HepG2 (cell line): ENCODE measurements around the gene NFE2L3. TPM values are rescaled to one million over a fixed set of nuclear protein-coding genes. Genes with fewer than 3 reads are reported as not detected.
A peak's percentile ranks its signal among the peaks of the same experiment; 100 is the strongest.

Source experiments
- ATAC-seq: fragments of 200-7000 bp; cut with Tn5 transposase; 3 replicates; pipeline ENCODE4 v1.9.1; 2020; ENCODE audit warnings: mild to moderate bottlenecking, moderate library complexity
- BruUV-seq: library from RNA; stranded (reverse); fragments of 400-500 nt; replicated peaks from 2 replicates; lab custom pipeline; 2021; lab: Mats Ljungman, UMichigan
- CTCF ChIA-PET: fragments of 300-600 bp; formaldehyde crosslinking; extraction: SDS; loops from one replicate; lab custom pipeline; 2021; ENCODE audit warnings: low total read pairs, inconsistent platforms, low intra/inter-chr PET ratio; lab: Yijun Ruan, JAX
- POLR2A ChIA-PET: fragments of 350-600 bp; sonication (Branson Sonifier 250); formaldehyde crosslinking; loops from one replicate; lab custom pipeline; 2020; ENCODE audit warnings: antibody characterized with exemption, inconsistent platforms; lab: Yijun Ruan, JAX
- DNase-seq: peaks from one replicate; pipeline ENCODE4 v3.0.0-alpha.2; 2015; ENCODE audit warnings: low spot score
- FAIRE-seq: peaks from 3 replicates; lab custom pipeline; 2011; peaks lifted over from hg19 to GRCh38; lab: Jason Lieb, UNC
- H2AFZ ChIP-seq: one replicate; pipeline ENCODE4 v1.6.1; 2011; ENCODE audit warnings: low read length, inconsistent platforms
- H3K27ac ChIP-seq: fragments of 300-600 bp; 3 replicates; pipeline ENCODE4 v1.8.0; 2011; ENCODE audit warnings: mixed run types, mild to moderate bottlenecking, mixed read lengths, low read length, inconsistent platforms; ENCODE audit not compliant: insufficient read depth; ENCODE audit errors: extremely low read length
- H3K27me3 ChIP-seq, 2 experiments: fragments of 200-600 bp in 1 of 2; 2 replicates in 1 of 2; 3 replicates in 1 of 2; pipeline versions ENCODE4 v1.6.0 to v1.8.0; 2011; ENCODE audit warnings: low read length in 2 of 2, mild to moderate bottlenecking in 2 of 2, moderate library complexity in 2 of 2, inconsistent platforms in 1 of 2; ENCODE audit not compliant: insufficient read depth in 2 of 2, control insufficient read depth in 1 of 2
- H3K36me3 ChIP-seq, 2 experiments: fragments of 200-600 bp in 1 of 2; replicated peaks in 1 of 2; 2 replicates in 1 of 2; 3 replicates in 1 of 2; pipeline versions ENCODE4 v1.5.1 to v1.8.0; 2011; ENCODE audit warnings: low read length in 2 of 2, inconsistent platforms in 1 of 2; ENCODE audit not compliant: insufficient read depth in 2 of 2, control insufficient read depth in 1 of 2
- H3K4me1 ChIP-seq: 2 replicates; pipeline ENCODE4 v1.5.1; 2012; ENCODE audit warnings: low read length, inconsistent platforms; ENCODE audit not compliant: insufficient read depth
- H3K4me2 ChIP-seq: 2 replicates; pipeline ENCODE4 v1.6.0; 2011; ENCODE audit warnings: low read depth, low read length, inconsistent platforms
- H3K4me3 ChIP-seq, 3 experiments: fragments of 200-600 bp in 1 of 3; sonication (generic), shearing (Covaris generic) in 1 of 3; replicated peaks in 1 of 3; 2 replicates each; pipeline ENCODE4 v1.5.1; 2011 to 2016; ENCODE audit warnings: low read length in 3 of 3, inconsistent platforms in 2 of 3, low read depth in 2 of 3, mild to moderate bottlenecking in 2 of 3, control low read depth in 1 of 3, mixed read lengths in 1 of 3; ENCODE audit not compliant: insufficient read depth in 1 of 3
- H3K79me2 ChIP-seq: one replicate; pipeline ENCODE4 v1.6.1; 2011; ENCODE audit warnings: low read length, inconsistent platforms; ENCODE audit not compliant: insufficient read depth
- H3K9ac ChIP-seq: 2 replicates; pipeline ENCODE4 v1.6.0; 2011; ENCODE audit warnings: mild to moderate bottlenecking, low read depth, low read length, inconsistent platforms; ENCODE audit not compliant: insufficient read depth
- H3K9me3 ChIP-seq: 2 replicates; pipeline ENCODE4 v1.5.1; 2012; ENCODE audit warnings: mild to moderate bottlenecking, low read length
- H4K20me1 ChIP-seq: 2 replicates; pipeline ENCODE4 v1.6.0; 2011; ENCODE audit warnings: inconsistent platforms, mild to moderate bottlenecking, low read length, moderate library complexity; ENCODE audit not compliant: insufficient read depth
- HOXA3 ChIP-seq: sonication (generic); formaldehyde crosslinking; IDR thresholded peaks from 2 replicates; pipeline ENCODE4 v1.5.0; 2020; ENCODE audit warnings: missing genetic modification reagents
- PHB2 ChIP-seq: fragments of 450-650 bp; IDR thresholded peaks from 2 replicates; pipeline ENCODE4 v1.6.1; 2018; ENCODE audit not compliant: partially characterized antibody
- POGZ ChIP-seq: sonication (generic); formaldehyde crosslinking; IDR thresholded peaks from 2 replicates; pipeline ENCODE4 v1.4.0; 2020; ENCODE audit warnings: mild to moderate bottlenecking, missing genetic modification reagents
- RELA ChIP-seq: sonication (generic); formaldehyde crosslinking; IDR thresholded peaks from 2 replicates; pipeline ENCODE4 v1.4.0; 2020; ENCODE audit warnings: missing genetic modification reagents
- SMARCC2 ChIP-seq: fragments of 450-650 bp; IDR thresholded peaks from 2 replicates; pipeline ENCODE4 v1.6.1; 2017; ENCODE audit warnings: antibody characterized with exemption, mild to moderate bottlenecking
- ZNF17 ChIP-seq: sonication (generic); formaldehyde crosslinking; IDR thresholded peaks from 2 replicates; pipeline ENCODE4 v1.5.0; 2020; ENCODE audit warnings: mild to moderate bottlenecking, missing genetic modification reagents
- ZNF382 ChIP-seq: sonication (generic); formaldehyde crosslinking; IDR thresholded peaks from 2 replicates; pipeline ENCODE4 v1.5.0; 2020; ENCODE audit warnings: missing genetic modification reagents, mild to moderate bottlenecking, borderline replicate concordance
- ZNF569 ChIP-seq: sonication (generic); formaldehyde crosslinking; IDR thresholded peaks from 2 replicates; pipeline ENCODE4 v1.5.0; 2020; ENCODE audit warnings: mild to moderate bottlenecking, missing genetic modification reagents, moderate library complexity, borderline replicate concordance
- ZNF747 ChIP-seq: sonication (generic); formaldehyde crosslinking; IDR thresholded peaks from 2 replicates; pipeline ENCODE4 v1.8.1; 2023; ENCODE audit warnings: missing genetic modification reagents, mild to moderate bottlenecking, borderline replicate concordance
- WGBS: methylation state at CpG from one replicate; pipeline ENCODE4 v1.1.6; 2017; ENCODE audit warnings: low lambda C conversion rate; 5-methylcytosine and 5-hydroxymethylcytosine counted together
- in situ Hi-C: cut with HindIII; loops from 2 replicates; pipeline ENCODE4 v1.10.0; 2017; ENCODE audit warnings: low pct_unique_long_range_greater_than_20kb; ENCODE audit not compliant: extremely low pct_ligation_motif_present
- intact Hi-C: fragments of 100-400 bp; cut with micrococcal nuclease; formaldehyde crosslinking; loops from one replicate; pipeline ENCODE4 v1.10.0; 2022; ENCODE audit not compliant: unreplicated experiment
- polyA plus RNA-seq, 8 experiments: library from polyadenylated mRNA; depleted of rRNA in 3 of 8; stranded (reverse) in 7 of 8; unstranded in 1 of 8; fragments of >200 nt; fragmentation: Illumina TruSeq in 4 of 8; extraction: Trizol in 4 of 8; gene quantifications; 2 replicates each; pipeline versions ENCODE4 v1.2.1 to v1.2.3, GENCODE V29; 2011 to 2016; ENCODE audit warnings: low read depth in 4 of 8, missing spikeins in 1 of 8, mixed read lengths in 1 of 8; ENCODE audit not compliant: insufficient read depth in 1 of 8
- total RNA-seq, 5 experiments: library from RNA; depleted of rRNA; stranded (reverse); fragments of >200 nt; fragmentation: Illumina TruSeq; extraction: Trizol; gene quantifications; 2 replicates each; pipeline ENCODE4 v1.2.3, GENCODE V29; 2016; ENCODE audit warnings: low read depth in 1 of 5
- TF ChIP-seq, protein P1 (sequence below): IDR thresholded peaks from 2 replicates; pipeline ENCODE4 v1.6.1; 2018; ENCODE audit warnings: missing genetic modification reagents
- TF ChIP-seq, protein P2 (sequence below): sonication (generic); formaldehyde crosslinking; IDR thresholded peaks from 2 replicates; pipeline ENCODE4 v1.5.0; 2020; ENCODE audit warnings: mild to moderate bottlenecking, missing genetic modification reagents, moderate library complexity
- TF ChIP-seq, protein P3 (sequence below): sonication (generic); IDR thresholded peaks from 2 replicates; pipeline ENCODE4 v1.6.1; 2016; ENCODE audit warnings: low read depth, borderline replicate concordance

The NFE2L3 gene
- total and polyA plus RNA-seq, 2 of the 13 experiments (the other 11 are each of a cell fraction or from before 2014, with no cell fraction given), result 11.4 to 19.4 TPM

DNA sequence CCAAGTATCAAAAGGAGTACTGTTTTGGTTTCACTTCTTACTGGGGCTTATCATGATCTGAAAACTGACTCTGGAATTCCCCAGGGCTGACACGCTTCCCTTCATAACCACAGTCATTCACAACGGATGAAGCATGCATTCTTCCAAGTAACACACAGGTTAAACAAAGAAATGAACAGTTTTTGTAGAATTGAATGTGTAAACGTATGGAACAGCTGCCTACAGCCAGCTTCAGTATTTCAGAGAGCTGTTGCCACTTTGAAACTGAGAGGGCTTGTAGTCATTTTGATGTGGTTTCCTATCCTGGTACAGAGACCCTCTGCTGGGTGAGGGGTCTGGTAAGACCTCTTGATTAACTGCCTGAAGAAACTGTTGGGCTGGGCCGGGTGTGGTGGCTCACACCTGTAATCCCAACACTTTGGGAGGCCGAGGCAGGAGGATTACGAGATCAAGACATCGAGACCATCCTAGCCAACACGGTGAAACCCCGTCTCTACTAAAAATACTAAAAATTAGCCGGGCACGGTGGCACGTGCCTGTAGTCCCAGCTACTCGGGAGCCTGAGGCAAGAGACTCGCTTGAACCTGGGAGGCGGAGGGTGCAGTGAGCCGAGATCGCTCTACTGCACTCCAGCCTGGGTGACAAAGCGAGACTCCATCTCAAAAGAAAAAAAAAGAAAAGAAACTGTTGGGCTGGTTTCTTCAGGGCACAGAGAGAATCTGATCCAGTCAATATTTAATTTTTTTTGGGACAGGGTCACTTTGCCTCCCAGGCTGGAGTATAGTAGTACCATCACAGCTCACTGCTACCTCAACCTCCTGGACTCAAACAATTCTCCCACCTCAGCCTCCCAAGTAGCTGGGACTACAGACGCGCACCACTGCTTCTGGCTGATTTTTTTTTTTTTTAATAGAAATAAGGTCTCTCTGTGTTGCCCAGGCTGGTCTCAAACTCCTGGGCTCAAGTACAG is 4.7 kb downstream of the NFE2L3 start:
- Histone ChIP-seq H2AFZ (no peak overlapping the region), H3K9ac (no peak overlapping the region), H3K9me3 (no peaks in the 10 kb centered on the region), H3K4me3 (no peak overlapping the region), H3K27ac (no peak overlapping the region), H3K4me2 (peak overlapping the region; percentile 18; the same call in 1 of the 2 replicates), H3K4me1 (peaks cover 71% of the 10 kb centered on the region), H3K79me2 (peaks cover 8% of the 10 kb centered on the region), H4K20me1 (no peaks in the 10 kb centered on the region), H3K27me3 (no peaks in the 10 kb centered on the region; a peak in 2 of 5 replicates), H3K36me3 (no peaks in the 10 kb centered on the region)
- POLR2A ChIA-PET, result interaction anchor here (1.4 to 2.2 kb wide), 3 partner anchors 31 to 43 kb away, joined by 5 to 12 read pairs (median 5); no protein-coding TSS in a partner anchor
- BruUV-seq, result no TSS peak
- CTCF ChIA-PET, result no interaction called here
- FAIRE-seq (no peak), DNase-seq (peak; percentile 81), ATAC-seq (no peak)
- in situ Hi-C loops, result no loop called here
- intact Hi-C loops, result loop anchor here (5.0 to 10.0 kb wide), 2 partner anchors 62 to 204 kb away; no protein-coding TSS in a partner anchor
- TF ChIP-seq HOXA3 (CRISPR knock-in tag), result no peak
- 0 out of 2 replicates have a peak, but pooled peaks have one; percentile 61 for TF ChIP-seq RELA
- 83% methylated on average over 20 of the region's 20 CpGs for WGBS

DNA sequence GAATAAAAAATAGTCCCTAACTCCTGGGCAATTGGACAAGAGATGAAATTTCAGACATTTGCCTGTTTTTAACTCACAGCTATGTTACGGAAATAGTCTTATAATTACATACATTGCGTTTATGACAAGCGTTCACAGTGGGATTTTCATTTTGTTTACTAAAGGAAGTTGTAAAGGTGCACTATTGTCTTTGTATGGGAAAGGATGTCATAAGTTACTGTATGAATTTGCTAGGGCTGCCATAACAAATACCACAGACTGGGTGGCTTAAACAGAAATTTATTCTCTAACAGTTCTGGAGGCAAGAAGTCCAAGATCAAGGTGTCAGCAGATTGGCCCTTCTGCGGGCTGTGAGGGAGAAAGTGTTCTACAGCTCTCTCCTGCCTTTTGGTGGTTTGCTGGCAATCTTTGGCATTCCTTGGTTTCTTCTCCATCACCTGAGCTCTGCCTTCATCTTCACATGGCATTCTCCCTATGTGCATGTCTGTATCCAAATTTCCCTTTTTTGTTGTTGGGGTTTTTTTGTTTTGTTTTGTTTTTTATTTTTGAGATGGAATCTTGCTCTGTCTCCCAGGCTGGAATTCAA is 5.6 kb downstream of the NFE2L3 start:
- H3K4me2 ChIP-seq, result no peak overlapping the region
- no TSS peak for BruUV-seq
- no peak overlapping the region for H2AFZ ChIP-seq
- no peak overlapping the region for H3K9ac ChIP-seq
- peaks cover 8% of the 10 kb centered on the region for H3K79me2 ChIP-seq
- H4K20me1 ChIP-seq, result no peaks in the 10 kb centered on the region
- no peak overlapping the region for H3K27ac ChIP-seq
- no peaks in the 10 kb centered on the region for H3K36me3 ChIP-seq
- no peaks in the 10 kb centered on the region; a peak in 2 of 5 replicates for H3K27me3 ChIP-seq
- ATAC-seq, result no peak
- CTCF ChIA-PET, result no interaction called here
- H3K4me1 ChIP-seq, result peaks cover 70% of the 10 kb centered on the region
- POLR2A ChIA-PET, result interaction anchor here (2.2 kb wide), 1 partner anchor 31 kb away, joined by 5 read pairs; no protein-coding TSS in a partner anchor
- H3K4me3 ChIP-seq, result no peak overlapping the region
- DNase-seq, result no peak
- intact Hi-C loops (loop anchor here (5.0 to 10.0 kb wide), 2 partner anchors 63 to 205 kb away; no protein-coding TSS in a partner anchor), in situ Hi-C loops (no loop called here)
- no peaks in the 10 kb centered on the region for H3K9me3 ChIP-seq
- 91% methylated on average over 4 of the region's 4 CpGs for WGBS
- FAIRE-seq, result no peak
- TF ChIP-seq POGZ (CRISPR knock-in tag) (no peak), ZNF382 (no peak), SMARCC2 (no peak), ZNF17 (CRISPR knock-in tag) (no peak), PHB2 (no peak), ZNF569 (CRISPR knock-in tag) (no peak), ZNF747 (CRISPR knock-in tag) (no peak)
- TF ChIP-seq, protein P1, sequence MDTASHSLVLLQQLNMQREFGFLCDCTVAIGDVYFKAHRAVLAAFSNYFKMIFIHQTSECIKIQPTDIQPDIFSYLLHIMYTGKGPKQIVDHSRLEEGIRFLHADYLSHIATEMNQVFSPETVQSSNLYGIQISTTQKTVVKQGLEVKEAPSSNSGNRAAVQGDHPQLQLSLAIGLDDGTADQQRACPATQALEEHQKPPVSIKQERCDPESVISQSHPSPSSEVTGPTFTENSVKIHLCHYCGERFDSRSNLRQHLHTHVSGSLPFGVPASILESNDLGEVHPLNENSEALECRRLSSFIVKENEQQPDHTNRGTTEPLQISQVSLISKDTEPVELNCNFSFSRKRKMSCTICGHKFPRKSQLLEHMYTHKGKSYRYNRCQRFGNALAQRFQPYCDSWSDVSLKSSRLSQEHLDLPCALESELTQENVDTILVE (CRISPR knock-in tag), result no peak
- TF ChIP-seq, protein P2, sequence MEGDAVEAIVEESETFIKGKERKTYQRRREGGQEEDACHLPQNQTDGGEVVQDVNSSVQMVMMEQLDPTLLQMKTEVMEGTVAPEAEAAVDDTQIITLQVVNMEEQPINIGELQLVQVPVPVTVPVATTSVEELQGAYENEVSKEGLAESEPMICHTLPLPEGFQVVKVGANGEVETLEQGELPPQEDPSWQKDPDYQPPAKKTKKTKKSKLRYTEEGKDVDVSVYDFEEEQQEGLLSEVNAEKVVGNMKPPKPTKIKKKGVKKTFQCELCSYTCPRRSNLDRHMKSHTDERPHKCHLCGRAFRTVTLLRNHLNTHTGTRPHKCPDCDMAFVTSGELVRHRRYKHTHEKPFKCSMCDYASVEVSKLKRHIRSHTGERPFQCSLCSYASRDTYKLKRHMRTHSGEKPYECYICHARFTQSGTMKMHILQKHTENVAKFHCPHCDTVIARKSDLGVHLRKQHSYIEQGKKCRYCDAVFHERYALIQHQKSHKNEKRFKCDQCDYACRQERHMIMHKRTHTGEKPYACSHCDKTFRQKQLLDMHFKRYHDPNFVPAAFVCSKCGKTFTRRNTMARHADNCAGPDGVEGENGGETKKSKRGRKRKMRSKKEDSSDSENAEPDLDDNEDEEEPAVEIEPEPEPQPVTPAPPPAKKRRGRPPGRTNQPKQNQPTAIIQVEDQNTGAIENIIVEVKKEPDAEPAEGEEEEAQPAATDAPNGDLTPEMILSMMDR (CRISPR knock-in tag), result no peak
- TF ChIP-seq, protein P3, sequence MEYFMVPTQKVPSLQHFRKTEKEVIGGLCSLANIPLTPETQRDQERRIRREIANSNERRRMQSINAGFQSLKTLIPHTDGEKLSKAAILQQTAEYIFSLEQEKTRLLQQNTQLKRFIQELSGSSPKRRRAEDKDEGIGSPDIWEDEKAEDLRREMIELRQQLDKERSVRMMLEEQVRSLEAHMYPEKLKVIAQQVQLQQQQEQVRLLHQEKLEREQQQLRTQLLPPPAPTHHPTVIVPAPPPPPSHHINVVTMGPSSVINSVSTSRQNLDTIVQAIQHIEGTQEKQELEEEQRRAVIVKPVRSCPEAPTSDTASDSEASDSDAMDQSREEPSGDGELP, result no peak
